HCT116 (cell line): ENCODE measurements around the gene VIPR2. TPM values are rescaled to one million over a fixed set of nuclear protein-coding genes. Genes with fewer than 3 reads are reported as not detected.

ENCODE experiments used
- ATAC-seq: fragments of 200-7000 bp; cut with Tn5 transposase; 2 replicates; pipeline ENCODE4 v1.9.1; 2020; ENCODE audit warnings: mild to moderate bottlenecking, moderate library complexity
- BruUV-seq: library from RNA; stranded (reverse); fragments of 400-500 nt; replicated peaks from 2 replicates; lab custom pipeline; 2021; lab: Mats Ljungman, UMichigan
- CTCF ChIA-PET: fragments of 300-600 bp; sonication (Branson Sonifier 250); formaldehyde crosslinking; loops from one replicate; lab custom pipeline; 2021; ENCODE audit warnings: antibody characterized with exemption; lab: Charles Lee
- POLR2A ChIA-PET: fragments of 300-600, 350-600 bp; sonication (Branson Sonifier 250); formaldehyde crosslinking; loops from one replicate; lab custom pipeline; 2021; ENCODE audit warnings: antibody characterized with exemption; lab: Charles Lee
- RAD21 ChIA-PET, 2 experiments: fragments of 300-600 bp; sonication (Branson Sonifier 250); formaldehyde crosslinking; loops; one replicate each; lab custom pipeline; 2023; ENCODE audit warnings: low total read pairs in 2 of 2; ENCODE audit not compliant: uncharacterized antibody in 2 of 2, unreplicated experiment in 2 of 2, low non-redundant PET in 1 of 2; lab: Charles Lee
- DNase-seq: peaks from one replicate; pipeline ENCODE4 v3.0.0-alpha.2; 2010; ENCODE audit warnings: low read depth, low spot score
- H2AFZ ChIP-seq: fragments of 200-600 bp; shearing (Covaris generic), sonication (generic); 2 replicates; pipeline ENCODE4 v1.6.1; 2017; ENCODE audit warnings: low read depth, mixed run types, mixed read lengths, antibody characterized with exemption, low read length; ENCODE audit not compliant: poor library complexity, severe bottlenecking
- H3K27ac ChIP-seq: 2 replicates; pipeline ENCODE4 v1.5.1; 2012; ENCODE audit warnings: low read depth, low read length
- H3K27me3 ChIP-seq: fragments of 200-600 bp; sonication (generic); 2 replicates; pipeline ENCODE4 v1.6.1; 2016; ENCODE audit warnings: mixed run types, low read length, mixed read lengths; ENCODE audit not compliant: insufficient read depth
- H3K36me3 ChIP-seq, 2 experiments: fragments of 200-500 bp in 1 of 2; fragments of 200-600 bp in 1 of 2; sonication (Bioruptor generic) in 1 of 2; sonication (generic) in 1 of 2; 2 replicates each; pipeline versions ENCODE4 v1.5.1 to v1.6.1; 2014 to 2016; ENCODE audit warnings: low read length in 2 of 2, inconsistent platforms in 1 of 2, mixed read lengths in 1 of 2, mixed run types in 1 of 2; ENCODE audit not compliant: insufficient read depth in 2 of 2, control insufficient read depth in 1 of 2
- H3K4me1 ChIP-seq, 2 experiments: fragments of 200-600 bp in 1 of 2; sonication (generic) in 1 of 2; 2 replicates each; pipeline versions ENCODE4 v1.5.1 to v1.6.1; 2012 to 2017; ENCODE audit warnings: low read length in 2 of 2, inconsistent platforms in 1 of 2, mild to moderate bottlenecking in 1 of 2, mixed read lengths in 1 of 2, mixed run types in 1 of 2, moderate library complexity in 1 of 2; ENCODE audit not compliant: insufficient read depth in 2 of 2, control insufficient read depth in 1 of 2
- H3K4me2 ChIP-seq: fragments of 200-600 bp; sonication (generic); 2 replicates; pipeline ENCODE4 v1.6.1; 2017; ENCODE audit warnings: mixed run types, low read length, mixed read lengths
- H3K4me3 ChIP-seq, 2 experiments: fragments of 200-600 bp in 1 of 2; sonication (generic) in 1 of 2; replicated peaks in 1 of 2; 2 replicates each; pipeline ENCODE4 v1.5.1; 2011 to 2016; ENCODE audit warnings: low read length in 2 of 2, control low read depth in 1 of 2, low read depth in 1 of 2, mild to moderate bottlenecking in 1 of 2, mixed read lengths in 1 of 2, mixed run types in 1 of 2
- H3K79me2 ChIP-seq: fragments of 200-600 bp; sonication (generic); 2 replicates; pipeline ENCODE4 v1.6.1; 2017; ENCODE audit warnings: mild to moderate bottlenecking, mixed run types, low read length, moderate library complexity, mixed read lengths; ENCODE audit not compliant: insufficient read depth
- H3K9ac ChIP-seq: fragments of 200-600 bp; sonication (generic); 2 replicates; pipeline ENCODE4 v1.6.1; 2016; ENCODE audit warnings: low read length, mixed read lengths
- H3K9me2 ChIP-seq: fragments of 200-600 bp; sonication (generic), shearing (Covaris generic); 2 replicates; pipeline ENCODE4 v1.6.1; 2017; ENCODE audit warnings: mixed run types, mild to moderate bottlenecking, moderate library complexity; ENCODE audit not compliant: insufficient read depth
- H3K9me3 ChIP-seq, 2 experiments: fragments of 200-500 bp in 1 of 2; fragments of 200-600 bp in 1 of 2; sonication (Bioruptor generic) in 1 of 2; sonication (generic) in 1 of 2; 2 replicates each; pipeline ENCODE4 v1.6.1; 2014 to 2017; ENCODE audit warnings: low read length in 2 of 2, mixed read lengths in 2 of 2, inconsistent platforms in 1 of 2, low read depth in 1 of 2, mild to moderate bottlenecking in 1 of 2, mixed run types in 1 of 2, moderate library complexity in 1 of 2; ENCODE audit not compliant: control insufficient read depth in 1 of 2, insufficient read depth in 1 of 2
- H4K20me1 ChIP-seq: fragments of 200-600 bp; sonication (generic), shearing (Covaris generic); 2 replicates; pipeline ENCODE4 v1.6.1; 2017; ENCODE audit warnings: mixed run types, mild to moderate bottlenecking, moderate library complexity; ENCODE audit not compliant: insufficient read depth
- CBX3 ChIP-seq: IDR thresholded peaks from 2 replicates; pipeline ENCODE4 v1.6.1; 2012; ENCODE audit warnings: low read depth
- EGR1 ChIP-seq: IDR thresholded peaks from 2 replicates; pipeline ENCODE4 v1.6.1; 2012; ENCODE audit warnings: low read depth
- EZH2 ChIP-seq: fragments of 200-600 bp; sonication (generic); IDR thresholded peaks from 2 replicates; pipeline ENCODE4 v1.6.1; 2017; ENCODE audit warnings: antibody characterized with exemption, mixed run types
- EZH2phosphoT487 ChIP-seq: fragments of 200-600 bp; IDR thresholded peaks from 2 replicates; pipeline ENCODE4 v1.6.1; 2018; ENCODE audit warnings: antibody characterized with exemption, borderline replicate concordance
- FOSL1 ChIP-seq: IDR thresholded peaks from 2 replicates; pipeline ENCODE4 v1.6.1; 2012; ENCODE audit warnings: low read depth
- POLR2A ChIP-seq: IDR thresholded peaks from 2 replicates; pipeline ENCODE4 v1.7.0; 2011; ENCODE audit warnings: borderline replicate concordance; ENCODE audit not compliant: insufficient read depth, insufficient read length; ENCODE audit errors: extremely low read depth
- SIN3A ChIP-seq: IDR thresholded peaks from 2 replicates; pipeline ENCODE4 v1.6.1; 2012; ENCODE audit warnings: low read depth
- SP1 ChIP-seq: IDR thresholded peaks from 2 replicates; pipeline ENCODE4 v1.6.1; 2012; ENCODE audit warnings: low read depth
- YY1 ChIP-seq: IDR thresholded peaks from 2 replicates; pipeline ENCODE4 v1.6.1; 2011; ENCODE audit warnings: low read length, low read depth, moderate library complexity, mild to moderate bottlenecking; ENCODE audit not compliant: insufficient replicate concordance; ENCODE audit errors: extremely low read depth
- intact Hi-C: fragments of 100-400 bp; cut with micrococcal nuclease; formaldehyde crosslinking; loops from 2 replicates; pipeline ENCODE4 v1.10.0; 2022
- total RNA-seq: library from RNA; stranded (reverse); gene quantifications from one replicate; pipeline ENCODE4 v1.2.1, GENCODE V29; 2021; ENCODE audit not compliant: unreplicated experiment
- TF ChIP-seq, protein P1 (sequence below): IDR thresholded peaks from 2 replicates; pipeline ENCODE4 v1.6.1; 2011; ENCODE audit warnings: mild to moderate bottlenecking, low read length, moderate library complexity; ENCODE audit not compliant: insufficient replicate concordance; ENCODE audit errors: extremely low read depth

VIPR2 gene
- total RNA-seq, 1 experiment from 2014 or later: 0.10 TPM

DNA sequence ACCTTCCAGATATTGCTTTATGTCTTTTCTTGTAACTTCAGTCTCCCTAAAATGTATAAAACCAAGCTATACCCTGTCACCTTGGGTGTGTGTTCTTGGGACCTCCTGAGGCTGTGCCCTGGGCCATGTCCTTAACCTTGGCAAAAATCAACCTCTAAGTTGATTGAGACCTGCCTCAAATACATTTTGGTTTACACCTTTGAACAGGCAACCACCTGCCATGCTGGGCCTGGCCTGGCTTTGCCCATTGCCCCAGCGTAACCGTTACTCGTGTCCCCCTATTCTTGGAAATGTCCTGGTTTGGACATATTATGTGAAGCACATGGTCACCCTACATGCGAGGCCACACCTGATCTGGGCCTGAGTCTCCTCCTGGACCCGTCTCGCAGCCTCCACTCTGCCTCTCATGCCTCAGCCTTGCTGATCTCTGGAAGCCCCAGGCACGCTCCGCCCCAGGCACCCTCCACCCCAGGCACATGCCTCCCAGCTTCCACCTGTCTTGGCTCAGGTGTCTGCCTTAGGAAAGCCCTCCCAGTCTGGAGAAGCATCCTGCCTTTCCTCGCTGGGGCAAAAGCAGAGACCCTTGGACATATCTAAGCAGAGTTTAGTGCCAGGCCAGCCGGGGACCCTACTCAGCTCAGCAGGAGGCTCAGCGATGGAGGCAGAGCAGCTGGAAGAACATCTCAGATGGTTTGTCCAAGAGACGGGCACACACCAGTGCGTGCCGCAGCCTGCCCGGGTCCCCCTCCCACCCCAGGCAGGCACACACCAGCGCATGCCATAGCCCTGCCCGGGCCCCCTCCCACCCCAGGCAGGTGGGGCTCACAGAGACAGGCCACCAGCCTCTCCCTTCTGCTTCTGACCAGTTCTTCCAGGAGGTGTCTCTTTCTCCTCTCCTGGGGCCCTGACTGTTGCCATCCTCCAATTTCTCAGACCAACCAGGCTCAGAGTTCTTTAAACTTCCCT lies 4.0 kb upstream of the VIPR2 start:
- Histone ChIP-seq H2AFZ (no peak overlapping the region), H3K4me3 (no peak overlapping the region), H4K20me1 (no peaks in the 10 kb centered on the region), H3K9ac (no peak overlapping the region), H3K9me3 (no peaks in the 10 kb centered on the region), H3K9me2 (no peaks in the 10 kb centered on the region), H3K4me1 (no peaks in the 10 kb centered on the region), H3K79me2 (no peaks in the 10 kb centered on the region), H3K36me3 (no peaks in the 10 kb centered on the region), H3K27ac (no peak overlapping the region), H3K27me3 (peaks cover 4% of the 10 kb centered on the region; the same call in 1 of the 2 replicates), H3K4me2 (no peak overlapping the region)
- no peak for TF ChIP-seq EZH2phosphoT487
- TF ChIP-seq POLR2A: no peak
- no peak for TF ChIP-seq SP1
- no peak for TF ChIP-seq FOSL1
- TF ChIP-seq CBX3: no peak
- DNase-seq (no peak), ATAC-seq (no peak)
- POLR2A ChIA-PET: no interaction called here
- RAD21 ChIA-PET: no interaction called here
- no TSS peak for BruUV-seq
- intact Hi-C loops: no loop called here
- CTCF ChIA-PET: no interaction called here

DNA sequence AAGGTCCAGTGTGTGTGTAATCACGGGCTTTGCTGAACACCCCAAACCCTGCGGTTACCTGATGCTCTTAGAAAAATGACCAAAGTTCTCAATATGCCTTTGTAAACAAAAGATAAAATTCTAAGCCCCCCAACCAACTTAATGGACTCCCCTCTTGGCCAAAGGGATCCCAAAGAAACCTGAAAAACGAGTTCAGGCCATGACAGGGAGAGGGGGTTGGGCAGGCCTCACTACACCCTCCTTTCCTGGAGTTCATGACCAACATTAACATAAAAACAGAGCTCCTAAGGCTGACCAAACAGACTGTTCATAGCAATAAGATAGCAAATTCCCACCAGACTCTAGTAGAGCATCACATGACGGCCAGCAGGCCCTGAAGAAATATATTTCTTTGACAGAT lies 3.0 kb upstream of the VIPR2 start:
- POLR2A ChIA-PET: no interaction called here
- BruUV-seq: no TSS peak
- CTCF ChIA-PET: no interaction called here

More for the DNA sequence above, 3.0 kb upstream of the VIPR2 start:
- no peaks in the 10 kb centered on the region for H3K4me1 ChIP-seq
- no peaks in the 10 kb centered on the region for H3K79me2 ChIP-seq
- no peak overlapping the region for H3K4me3 ChIP-seq
- RAD21 ChIA-PET: no interaction called here
- TF ChIP-seq POLR2A (no peak), YY1 (no peak), EZH2 (no peak), EGR1 (no peak), CBX3 (no peak), SIN3A (no peak), FOSL1 (no peak)
- TF ChIP-seq, protein P1, sequence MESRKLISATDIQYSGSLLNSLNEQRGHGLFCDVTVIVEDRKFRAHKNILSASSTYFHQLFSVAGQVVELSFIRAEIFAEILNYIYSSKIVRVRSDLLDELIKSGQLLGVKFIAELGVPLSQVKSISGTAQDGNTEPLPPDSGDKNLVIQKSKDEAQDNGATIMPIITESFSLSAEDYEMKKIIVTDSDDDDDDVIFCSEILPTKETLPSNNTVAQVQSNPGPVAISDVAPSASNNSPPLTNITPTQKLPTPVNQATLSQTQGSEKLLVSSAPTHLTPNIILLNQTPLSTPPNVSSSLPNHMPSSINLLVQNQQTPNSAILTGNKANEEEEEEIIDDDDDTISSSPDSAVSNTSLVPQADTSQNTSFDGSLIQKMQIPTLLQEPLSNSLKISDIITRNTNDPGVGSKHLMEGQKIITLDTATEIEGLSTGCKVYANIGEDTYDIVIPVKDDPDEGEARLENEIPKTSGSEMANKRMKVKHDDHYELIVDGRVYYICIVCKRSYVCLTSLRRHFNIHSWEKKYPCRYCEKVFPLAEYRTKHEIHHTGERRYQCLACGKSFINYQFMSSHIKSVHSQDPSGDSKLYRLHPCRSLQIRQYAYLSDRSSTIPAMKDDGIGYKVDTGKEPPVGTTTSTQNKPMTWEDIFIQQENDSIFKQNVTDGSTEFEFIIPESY: no peak
- H4K20me1 ChIP-seq: no peaks in the 10 kb centered on the region
- H3K27me3 ChIP-seq: peaks cover 4% of the 10 kb centered on the region; the same call in 1 of the 2 replicates
- no peak overlapping the region for H2AFZ ChIP-seq
- H3K27ac ChIP-seq: no peak overlapping the region
- no peak for ATAC-seq
- H3K9ac ChIP-seq: no peak overlapping the region
- DNase-seq: no peak
- no peaks in the 10 kb centered on the region for H3K36me3 ChIP-seq
- H3K4me2 ChIP-seq: no peak overlapping the region
- no peaks in the 10 kb centered on the region for H3K9me3 ChIP-seq
- intact Hi-C loops: no loop called here
- H3K9me2 ChIP-seq: no peaks in the 10 kb centered on the region
